ENCODE measurements around the gene RIPK3.
"Not testable (repeated sequence)": the region's sequence is repeated elsewhere in the genome, so short reads cannot be mapped to it uniquely, and the experiment has no call there.

Gene RIPK3

GRCh38 chr14:24363401-24363800, 23.6 kb upstream of the RIPK3 start:
- Histone ChIP-seq H3K4me3 (ENCODE audit: low read depth in 1 of 5, low read length in 5 of 5) (no peak overlapping the region), H3K9me3 (ENCODE audit: control insufficient read depth in 5 of 5, low read length in 5 of 5) (no peaks in the 10 kb centered on the region), H3K36me3 (ENCODE audit: control insufficient read depth in 5 of 5, insufficient read depth in 5 of 5, low read length in 5 of 5) (no peaks in the 10 kb centered on the region), H3K9ac (ENCODE audit: low read length in 5 of 5) (no peak overlapping the region), H3K27ac (ENCODE audit: low read depth, low read length) (no peak overlapping the region), H3K4me1 (ENCODE audit: control insufficient read depth in 5 of 5, insufficient read depth in 5 of 5, low read length in 5 of 5) (peaks cover 0 to 32% (median 27%) of the 10 kb centered on the region in 5 donors), H3K27me3 (ENCODE audit: control insufficient read depth in 5 of 5, insufficient read depth in 4 of 5, low read length in 5 of 5) (no peaks in the 10 kb centered on the region)

- Histone ChIP-seq H3K36me3 (ENCODE audit: control insufficient read depth in 5 of 5, insufficient read depth in 5 of 5, low read length in 5 of 5) (no peaks in the 10 kb centered on the region), H3K4me3 (ENCODE audit: low read depth in 1 of 5, low read length in 5 of 5) (no peak overlapping the region), H3K27me3 (ENCODE audit: control insufficient read depth in 5 of 5, insufficient read depth in 4 of 5, low read length in 5 of 5) (no peaks in the 10 kb centered on the region), H3K4me1 (ENCODE audit: control insufficient read depth in 5 of 5, insufficient read depth in 5 of 5, low read length in 5 of 5) (peaks cover 0 to 23% (median 20%) of the 10 kb centered on the region in 5 donors), H3K9ac (ENCODE audit: low read length in 5 of 5) (no peak overlapping the region), H3K27ac (ENCODE audit: low read depth, low read length) (no peak overlapping the region), H3K9me3 (ENCODE audit: control insufficient read depth in 5 of 5, low read length in 5 of 5) (no peaks in the 10 kb centered on the region)
Measured at GRCh38 chr14:24362241-24362960, 22.6 kb upstream of the RIPK3 start.

- Histone ChIP-seq H3K4me3 (ENCODE audit: low read depth in 1 of 5, low read length in 5 of 5) (no peak overlapping the region), H3K9ac (ENCODE audit: low read length in 5 of 5) (no peak overlapping the region), H3K36me3 (ENCODE audit: control insufficient read depth in 5 of 5, insufficient read depth in 5 of 5, low read length in 5 of 5) (no peaks in the 10 kb centered on the region), H3K4me1 (ENCODE audit: control insufficient read depth in 5 of 5, insufficient read depth in 5 of 5, low read length in 5 of 5) (peaks cover 0 to 15% (median 12%) of the 10 kb centered on the region in 5 donors), H3K27ac (ENCODE audit: low read depth, low read length) (no peak overlapping the region), H3K27me3 (ENCODE audit: control insufficient read depth in 5 of 5, insufficient read depth in 4 of 5, low read length in 5 of 5) (no peaks in the 10 kb centered on the region), H3K9me3 (ENCODE audit: control insufficient read depth in 5 of 5, low read length in 5 of 5) (no peaks in the 10 kb centered on the region)
Measured at GRCh38 chr14:24361326-24361725, 21.5 kb upstream of the RIPK3 start.

GRCh38 chr14:24360281-24360680, 20.5 kb upstream of the RIPK3 start:
- no peaks in the 10 kb centered on the region for H3K36me3 ChIP-seq (ENCODE audit: control insufficient read depth in 5 of 5, insufficient read depth in 5 of 5, low read length in 5 of 5)
- no peak overlapping the region for H3K27ac ChIP-seq (ENCODE audit: low read depth, low read length)
- H3K4me3 ChIP-seq (ENCODE audit: low read depth in 1 of 5, low read length in 5 of 5), result no peak overlapping the region
- H3K4me1 ChIP-seq (ENCODE audit: control insufficient read depth in 5 of 5, insufficient read depth in 5 of 5, low read length in 5 of 5), result peaks cover 0 to 5% (median 2%) of the 10 kb centered on the region in 5 donors
- no peaks in the 10 kb centered on the region for H3K27me3 ChIP-seq (ENCODE audit: control insufficient read depth in 5 of 5, insufficient read depth in 4 of 5, low read length in 5 of 5)
- H3K9me3 ChIP-seq (ENCODE audit: control insufficient read depth in 5 of 5, low read length in 5 of 5), result no peaks in the 10 kb centered on the region
- no peak overlapping the region for H3K9ac ChIP-seq (ENCODE audit: low read length in 5 of 5)

- peaks cover 0 to 8% (median 5%) of the 10 kb centered on the region in 5 donors for H3K4me1 ChIP-seq (ENCODE audit: control insufficient read depth in 5 of 5, insufficient read depth in 5 of 5, low read length in 5 of 5)
- peaks cover 0 to 4% (median 0%) of the 10 kb centered on the region in 5 donors for H3K27me3 ChIP-seq (ENCODE audit: control insufficient read depth in 5 of 5, insufficient read depth in 4 of 5, low read length in 5 of 5)
- no peak overlapping the region for H3K4me3 ChIP-seq (ENCODE audit: low read depth in 1 of 5, low read length in 5 of 5)
- H3K36me3 ChIP-seq (ENCODE audit: control insufficient read depth in 5 of 5, insufficient read depth in 5 of 5, low read length in 5 of 5), result no peaks in the 10 kb centered on the region
- H3K27ac ChIP-seq (ENCODE audit: low read depth, low read length), result no peak overlapping the region
- no peaks in the 10 kb centered on the region for H3K9me3 ChIP-seq (ENCODE audit: control insufficient read depth in 5 of 5, low read length in 5 of 5)
- H3K9ac ChIP-seq (ENCODE audit: low read length in 5 of 5), result no peak overlapping the region
Measured at GRCh38 chr14:24356208-24356607, 16.4 kb upstream of the RIPK3 start.

- no peaks in the 10 kb centered on the region for H3K36me3 ChIP-seq (ENCODE audit: control insufficient read depth in 5 of 5, insufficient read depth in 5 of 5, low read length in 5 of 5)
- peaks cover 0 to 4% (median 0%) of the 10 kb centered on the region in 5 donors for H3K27me3 ChIP-seq (ENCODE audit: control insufficient read depth in 5 of 5, insufficient read depth in 4 of 5, low read length in 5 of 5)
- no peak overlapping the region for H3K9ac ChIP-seq (ENCODE audit: low read length in 5 of 5)
- H3K9me3 ChIP-seq (ENCODE audit: control insufficient read depth in 5 of 5, low read length in 5 of 5), result no peaks in the 10 kb centered on the region
- H3K27ac ChIP-seq (ENCODE audit: low read depth, low read length), result no peak overlapping the region
- H3K4me3 ChIP-seq (ENCODE audit: low read depth in 1 of 5, low read length in 5 of 5), result no peak overlapping the region
- H3K4me1 ChIP-seq (ENCODE audit: control insufficient read depth in 5 of 5, insufficient read depth in 5 of 5, low read length in 5 of 5), result peaks cover 0 to 8% (median 5%) of the 10 kb centered on the region in 5 donors
Measured at GRCh38 chr14:24355009-24355408, 15.2 kb upstream of the RIPK3 start.

- not testable (repeated sequence) for H3K27ac ChIP-seq (ENCODE audit: low read depth, low read length); H3K9ac ChIP-seq (ENCODE audit: low read length in 5 of 5); H3K4me1 ChIP-seq (ENCODE audit: control insufficient read depth in 5 of 5, insufficient read depth in 5 of 5, low read length in 5 of 5); H3K27me3 ChIP-seq (ENCODE audit: control insufficient read depth in 5 of 5, insufficient read depth in 4 of 5, low read length in 5 of 5); H3K9me3 ChIP-seq (ENCODE audit: control insufficient read depth in 5 of 5, low read length in 5 of 5); H3K4me3 ChIP-seq (ENCODE audit: low read depth in 1 of 5, low read length in 5 of 5); H3K36me3 ChIP-seq (ENCODE audit: control insufficient read depth in 5 of 5, insufficient read depth in 5 of 5, low read length in 5 of 5)
Measured at GRCh38 chr14:24354482-24354825, 14.7 kb upstream of the RIPK3 start.

DNA sequence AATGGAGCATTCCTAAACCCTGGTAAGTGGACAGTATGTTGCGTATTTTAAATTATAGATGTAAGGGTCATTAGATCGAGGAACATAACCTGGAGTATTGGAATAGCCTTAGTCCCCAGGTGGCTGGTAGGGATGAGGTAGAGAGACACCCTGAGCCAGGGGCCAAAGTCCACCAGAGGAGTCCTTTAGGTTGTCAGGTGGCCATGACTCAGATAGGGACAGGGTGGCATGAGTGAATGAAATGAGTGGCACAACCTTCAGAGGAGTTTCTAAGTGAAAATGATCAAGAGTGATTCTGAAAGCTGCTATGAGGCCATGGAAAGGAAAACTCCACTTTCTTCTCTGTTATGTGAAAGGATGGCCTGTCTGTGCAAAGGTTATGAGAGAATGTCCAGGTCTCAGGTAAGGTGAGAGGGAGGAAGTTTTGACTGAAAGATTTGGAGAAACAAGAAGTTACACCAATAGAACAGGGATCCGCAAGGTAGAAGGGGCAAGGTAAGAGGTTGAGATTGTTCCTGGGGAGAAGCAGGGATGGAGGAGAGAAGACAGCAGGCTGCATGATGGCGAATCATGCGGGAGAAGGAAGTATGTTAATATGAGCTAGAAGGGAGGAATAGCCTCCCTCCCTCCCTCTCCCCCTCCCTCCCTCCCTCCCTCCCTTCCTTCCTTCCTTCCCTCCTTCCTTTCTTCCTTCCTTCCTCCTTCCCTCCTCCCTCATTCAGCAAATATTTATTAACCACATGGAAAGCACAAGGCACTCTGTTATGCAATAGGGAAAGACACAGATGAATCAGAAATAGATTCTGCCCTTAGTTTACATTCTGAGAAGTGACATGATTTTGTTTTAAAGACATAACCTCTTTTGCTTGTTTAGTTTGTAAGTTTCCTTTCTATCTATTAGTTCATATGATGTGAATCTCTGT, 14.0 kb upstream of the RIPK3 start:
- Histone ChIP-seq H3K27ac (ENCODE audit: low read depth, low read length) (no peak overlapping the region), H3K9ac (ENCODE audit: low read length in 5 of 5) (no peak overlapping the region), H3K36me3 (ENCODE audit: control insufficient read depth in 5 of 5, insufficient read depth in 5 of 5, low read length in 5 of 5) (no peaks in the 10 kb centered on the region), H3K4me3 (ENCODE audit: low read depth in 1 of 5, low read length in 5 of 5) (no peak overlapping the region), H3K4me1 (ENCODE audit: control insufficient read depth in 5 of 5, insufficient read depth in 5 of 5, low read length in 5 of 5) (peaks cover 0 to 8% (median 5%) of the 10 kb centered on the region in 5 donors), H3K27me3 (ENCODE audit: control insufficient read depth in 5 of 5, insufficient read depth in 4 of 5, low read length in 5 of 5) (peaks cover 0 to 4% (median 0%) of the 10 kb centered on the region in 5 donors), H3K9me3 (ENCODE audit: control insufficient read depth in 5 of 5, low read length in 5 of 5) (no peaks in the 10 kb centered on the region)

DNA sequence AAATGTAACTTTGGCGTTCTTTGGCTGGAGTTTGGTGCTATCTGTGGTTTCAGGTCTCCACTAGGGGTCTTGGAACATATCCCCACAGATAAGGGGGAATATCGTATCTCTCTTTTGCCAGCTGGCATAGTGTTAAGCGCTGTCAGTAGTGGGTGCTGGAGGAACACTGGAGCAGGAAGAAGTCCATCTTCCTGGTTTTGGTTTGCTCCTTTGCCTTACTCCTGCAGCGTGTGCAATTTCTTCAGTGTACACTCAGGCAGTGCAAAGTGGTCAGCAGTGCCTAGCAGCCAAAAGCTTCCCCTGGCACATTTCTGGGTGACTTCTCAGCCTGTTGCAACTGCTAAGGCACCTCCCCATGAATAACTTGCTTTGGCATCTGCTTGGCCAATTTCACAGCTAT, 11.7 kb upstream of the RIPK3 start:
- H3K9ac ChIP-seq (ENCODE audit: low read length in 5 of 5), result no peak overlapping the region
- no peaks in the 10 kb centered on the region for H3K9me3 ChIP-seq (ENCODE audit: control insufficient read depth in 5 of 5, low read length in 5 of 5)
- H3K27ac ChIP-seq (ENCODE audit: low read depth, low read length), result no peak overlapping the region
- no peak overlapping the region for H3K4me3 ChIP-seq (ENCODE audit: low read depth in 1 of 5, low read length in 5 of 5)
- H3K4me1 ChIP-seq (ENCODE audit: control insufficient read depth in 5 of 5, insufficient read depth in 5 of 5, low read length in 5 of 5), result peaks cover 0 to 16% (median 8%) of the 10 kb centered on the region in 5 donors
- H3K27me3 ChIP-seq (ENCODE audit: control insufficient read depth in 5 of 5, insufficient read depth in 4 of 5, low read length in 5 of 5), result peaks cover 0 to 4% (median 0%) of the 10 kb centered on the region in 5 donors
- no peaks in the 10 kb centered on the region for H3K36me3 ChIP-seq (ENCODE audit: control insufficient read depth in 5 of 5, insufficient read depth in 5 of 5, low read length in 5 of 5)

- H3K9me3 ChIP-seq (ENCODE audit: control insufficient read depth in 5 of 5, low read length in 5 of 5), result no peaks in the 10 kb centered on the region
- H3K36me3 ChIP-seq (ENCODE audit: control insufficient read depth in 5 of 5, insufficient read depth in 5 of 5, low read length in 5 of 5), result no peaks in the 10 kb centered on the region
- H3K9ac ChIP-seq (ENCODE audit: low read length in 5 of 5), result no peak overlapping the region
- peaks cover 0 to 4% (median 0%) of the 10 kb centered on the region in 5 donors for H3K27me3 ChIP-seq (ENCODE audit: control insufficient read depth in 5 of 5, insufficient read depth in 4 of 5, low read length in 5 of 5)
- H3K4me1 ChIP-seq (ENCODE audit: control insufficient read depth in 5 of 5, insufficient read depth in 5 of 5, low read length in 5 of 5), result peaks cover 0 to 18% (median 8%) of the 10 kb centered on the region in 5 donors
- H3K4me3 ChIP-seq (ENCODE audit: low read depth in 1 of 5, low read length in 5 of 5), result no peak overlapping the region
- no peak overlapping the region for H3K27ac ChIP-seq (ENCODE audit: low read depth, low read length)
Measured at GRCh38 chr14:24349742-24350141, 10.0 kb upstream of the RIPK3 start.

Data from subcutaneous abdominal adipose tissue (tissue), 5 donors.